ENCODE measurements around the gene CDH4.

DNA sequence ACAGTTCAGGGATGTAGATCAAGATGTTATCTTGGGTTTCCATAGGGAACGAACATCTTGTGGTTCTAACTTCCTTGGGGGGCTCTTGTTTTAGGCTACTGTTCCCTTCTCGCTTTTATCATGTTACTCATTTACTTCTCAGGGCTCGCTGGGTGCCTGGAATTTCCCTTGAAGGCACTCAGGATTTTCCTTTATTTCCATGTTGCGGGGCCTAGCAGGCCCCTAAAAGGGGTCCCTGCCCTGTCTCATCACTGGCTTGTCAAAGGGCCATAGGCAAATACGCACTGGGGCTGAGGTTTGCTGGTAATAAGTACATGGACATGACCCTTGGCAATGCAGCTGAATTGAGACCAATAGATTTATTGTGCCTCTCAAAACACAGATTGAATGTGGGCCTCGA, 262.3 kb downstream of the CDH4 start:
- TF ChIP-seq EP300 (IDR thresholded peaks at IDR 0.05): no peak
- TF ChIP-seq CTCF (IDR thresholded peaks at IDR 0.05): no peak

All from sigmoid colon (tissue), 4 donors.